ENCODE measurements around the gene RBM19.

The RBM19 gene

GRCh38 chr12:113870890-113871289, 95.2 kb downstream of the RBM19 start:
- TF ChIP-seq, protein P1, sequence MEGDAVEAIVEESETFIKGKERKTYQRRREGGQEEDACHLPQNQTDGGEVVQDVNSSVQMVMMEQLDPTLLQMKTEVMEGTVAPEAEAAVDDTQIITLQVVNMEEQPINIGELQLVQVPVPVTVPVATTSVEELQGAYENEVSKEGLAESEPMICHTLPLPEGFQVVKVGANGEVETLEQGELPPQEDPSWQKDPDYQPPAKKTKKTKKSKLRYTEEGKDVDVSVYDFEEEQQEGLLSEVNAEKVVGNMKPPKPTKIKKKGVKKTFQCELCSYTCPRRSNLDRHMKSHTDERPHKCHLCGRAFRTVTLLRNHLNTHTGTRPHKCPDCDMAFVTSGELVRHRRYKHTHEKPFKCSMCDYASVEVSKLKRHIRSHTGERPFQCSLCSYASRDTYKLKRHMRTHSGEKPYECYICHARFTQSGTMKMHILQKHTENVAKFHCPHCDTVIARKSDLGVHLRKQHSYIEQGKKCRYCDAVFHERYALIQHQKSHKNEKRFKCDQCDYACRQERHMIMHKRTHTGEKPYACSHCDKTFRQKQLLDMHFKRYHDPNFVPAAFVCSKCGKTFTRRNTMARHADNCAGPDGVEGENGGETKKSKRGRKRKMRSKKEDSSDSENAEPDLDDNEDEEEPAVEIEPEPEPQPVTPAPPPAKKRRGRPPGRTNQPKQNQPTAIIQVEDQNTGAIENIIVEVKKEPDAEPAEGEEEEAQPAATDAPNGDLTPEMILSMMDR (IDR thresholded peaks at IDR 0.05; ENCODE audit: low read depth, low read length): no peak

GRCh38 chr12:113870035-113870434, 96.1 kb downstream of the RBM19 start:
- TF ChIP-seq, protein P1 (IDR thresholded peaks at IDR 0.05; ENCODE audit: low read depth, low read length): no peak
- no peak for DNase-seq (ENCODE audit: extremely low read depth, low read depth)

More at GRCh38 chr12:113870890-113871289, 95.2 kb downstream of the RBM19 start:
- no peak for DNase-seq (ENCODE audit: extremely low read depth, low read depth)

- no peak for DNase-seq (ENCODE audit: extremely low read depth, low read depth)
- TF ChIP-seq, protein P1 (IDR thresholded peaks at IDR 0.05; ENCODE audit: low read depth, low read length): no peak
Observed at GRCh38 chr12:113868365-113868764, 97.8 kb downstream of the RBM19 start.

DNA sequence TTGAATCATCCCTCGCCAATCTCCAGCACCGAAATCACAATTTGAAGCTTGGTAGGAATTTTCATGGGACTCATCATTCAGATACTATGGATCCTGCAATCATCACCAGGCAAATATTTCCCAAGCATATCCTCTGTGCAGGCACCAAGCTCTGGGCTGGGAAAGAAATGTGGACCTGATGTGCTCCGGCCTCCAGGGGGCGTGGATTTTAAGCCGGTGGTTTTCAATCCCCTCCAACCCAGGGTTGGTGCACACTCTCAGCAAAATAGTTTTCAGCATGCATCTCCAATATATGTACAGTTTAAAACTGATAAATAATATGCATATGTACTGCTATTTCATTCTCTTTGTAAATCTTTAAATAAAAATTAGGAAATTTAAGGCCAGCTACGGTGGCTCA, 98.9 kb downstream of the RBM19 start:
- TF ChIP-seq, protein P1 (IDR thresholded peaks at IDR 0.05; ENCODE audit: low read depth, low read length): peak; percentile 30
- no peak for DNase-seq (ENCODE audit: extremely low read depth, low read depth)

GRCh38 chr12:113866496-113866895, 99.6 kb downstream of the RBM19 start:
- DNase-seq (ENCODE audit: extremely low read depth, low read depth): no peak
- TF ChIP-seq, protein P1 (IDR thresholded peaks at IDR 0.05; ENCODE audit: low read depth, low read length): no peak

DNA sequence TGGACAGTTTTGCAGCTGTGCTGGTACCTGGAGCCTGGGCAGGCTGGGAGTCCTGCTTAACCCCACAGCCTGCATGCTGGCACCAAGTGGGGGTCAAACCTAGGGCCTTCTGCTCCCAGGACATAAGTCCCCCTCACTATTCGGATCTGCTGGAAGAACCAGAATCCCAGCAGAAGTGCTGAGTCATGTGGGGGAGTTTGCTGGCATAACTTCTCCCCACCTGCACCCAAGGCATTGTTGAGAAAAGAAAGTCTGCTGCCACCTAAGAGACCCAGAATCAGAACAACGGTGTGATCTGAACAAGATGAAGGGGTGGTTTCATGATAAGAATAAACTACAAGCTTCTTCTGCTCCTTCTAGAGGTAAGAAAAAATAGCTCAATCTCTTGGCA, 102.7 kb downstream of the RBM19 start:
- DNase-seq (ENCODE audit: extremely low read depth, low read depth): no peak
- TF ChIP-seq, protein P1 (IDR thresholded peaks at IDR 0.05; ENCODE audit: low read depth, low read length): no peak

DNA sequence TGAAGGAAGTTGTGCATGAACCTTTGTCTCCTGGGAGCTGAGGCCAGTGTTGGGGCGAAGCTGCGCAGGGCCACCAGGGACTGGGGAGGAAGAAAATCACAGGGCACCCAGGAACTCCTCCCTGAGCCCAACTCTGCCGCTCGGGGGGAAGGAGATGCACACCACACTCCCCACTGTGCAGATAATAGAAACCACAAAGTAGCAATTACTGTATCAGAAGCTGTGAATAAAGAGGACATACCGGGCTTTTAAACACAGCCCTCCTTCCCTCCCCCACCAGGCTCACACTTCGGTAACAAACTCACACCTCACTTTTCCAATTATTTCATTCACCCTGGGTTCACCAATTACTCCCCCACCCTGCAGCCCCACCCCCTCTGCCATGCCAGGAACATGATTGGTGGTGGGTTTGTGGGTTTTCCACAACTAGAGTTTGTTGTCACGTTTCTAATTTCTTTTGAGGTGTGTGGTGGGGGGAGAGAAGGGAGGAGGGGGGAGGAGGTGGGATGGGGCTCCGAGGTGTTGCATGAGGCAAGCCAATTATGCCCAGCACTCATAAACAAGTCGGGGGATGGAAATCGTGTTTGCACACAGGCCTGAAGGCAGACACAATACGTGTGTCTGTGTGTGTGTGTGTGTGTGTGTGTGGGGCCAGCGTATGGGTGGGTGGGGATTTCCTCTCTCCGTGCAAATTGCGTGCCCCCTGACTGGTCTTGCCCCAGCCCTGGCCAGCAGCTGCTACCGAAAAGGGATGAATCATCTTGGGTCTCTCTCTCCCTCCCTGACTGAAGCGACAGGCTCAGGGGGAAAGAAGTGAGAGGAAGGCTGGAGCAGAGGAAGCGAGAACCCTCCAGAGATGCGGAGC, 103.3 kb downstream of the RBM19 start:
- TF ChIP-seq, protein P1 (IDR thresholded peaks at IDR 0.05; ENCODE audit: low read depth, low read length): no peak
- peak; percentile 41 for DNase-seq (ENCODE audit: extremely low read depth, low read depth)

Measured in AG09319 (cell line).